Measurements from ENCODE around the gene UBE2G2. TPM values are rescaled to one million over a fixed set of nuclear protein-coding genes. Genes with fewer than 3 reads are reported as not detected.

Gene UBE2G2
- total and polyA plus RNA-seq, 2 experiments from 2014 or later, result 39.1 to 64.4 TPM

GRCh38 chr21:44750675-44751025 is 51.0 kb downstream of the UBE2G2 start:
- WGBS, 2 experiments (ENCODE audit: low coverage in 1 of 2, low lambda C conversion rate in 2 of 2, missing lambda C conversion rate in 2 of 2), result 49 to 54% methylated on average over 8 to 12 of the region's 12 CpGs
- no peaks in the 10 kb centered on the region for H4K20me1 ChIP-seq (ENCODE audit: insufficient read depth)

GRCh38 chr21:44749759-44750674 is 51.6 kb downstream of the UBE2G2 start:
- in situ Hi-C loops (cut with MboI), result no loop called here
- no peak for DNase-seq
- TF ChIP-seq EZH2phosphoT487 (IDR thresholded peaks at IDR 0.05; ENCODE audit: insufficient read depth, low read depth) (no peak), EZH2 (IDR thresholded peaks at IDR 0.05; ENCODE audit: insufficient read depth, poor library complexity, severe bottlenecking) (no peak)
- Histone ChIP-seq H3K27me3 (replicated peaks; ENCODE audit: insufficient read depth) (peaks cover 26% of the 10 kb centered on the region; the same call in 1 of the 2 replicates), H3K4me3 (no peak overlapping the region), H3K27ac (no peak overlapping the region), H4K20me1 (ENCODE audit: insufficient read depth) (no peaks in the 10 kb centered on the region), H3K4me1 (ENCODE audit: insufficient read depth) (no peaks in the 10 kb centered on the region), H3K36me3 (ENCODE audit: low read depth) (no peaks in the 10 kb centered on the region), H3K9me2 (ENCODE audit: insufficient read depth) (no peaks in the 10 kb centered on the region), H3F3A (ENCODE audit: insufficient read depth) (no peaks in the 10 kb centered on the region), H3K9ac (no peak overlapping the region), H3K9me3 (ENCODE audit: low read depth) (no peaks in the 10 kb centered on the region), H2AFZ (no peak overlapping the region), H3K4me2 (ENCODE audit: unreplicated experiment) (no peak overlapping the region), H3K79me2 (ENCODE audit: insufficient read depth) (no peaks in the 10 kb centered on the region)
- WGBS, 2 experiments (ENCODE audit: low coverage in 1 of 2, low lambda C conversion rate in 2 of 2, missing lambda C conversion rate in 2 of 2), result 80 to 81% methylated on average over 20 to 45 of the region's 47 CpGs

More at GRCh38 chr21:44750675-44751025, 51.0 kb downstream of the UBE2G2 start:
- no peaks in the 10 kb centered on the region for H3K4me1 ChIP-seq (ENCODE audit: insufficient read depth)
- no peaks in the 10 kb centered on the region for H3K9me2 ChIP-seq (ENCODE audit: insufficient read depth)
- no peak for DNase-seq
- H3K4me2 ChIP-seq (ENCODE audit: unreplicated experiment), result no peak overlapping the region
- H3F3A ChIP-seq (ENCODE audit: insufficient read depth), result no peaks in the 10 kb centered on the region
- no peak for TF ChIP-seq EZH2 (IDR thresholded peaks at IDR 0.05; ENCODE audit: insufficient read depth, poor library complexity, severe bottlenecking)
- TF ChIP-seq EZH2phosphoT487 (IDR thresholded peaks at IDR 0.05; ENCODE audit: insufficient read depth, low read depth), result no peak
- peaks cover 24% of the 10 kb centered on the region; the same call in 1 of the 2 replicates for H3K27me3 ChIP-seq (replicated peaks; ENCODE audit: insufficient read depth)
- H3K9ac ChIP-seq, result no peak overlapping the region
- in situ Hi-C loops (cut with MboI), result no loop called here
- H3K36me3 ChIP-seq (ENCODE audit: low read depth), result no peaks in the 10 kb centered on the region
- H3K79me2 ChIP-seq (ENCODE audit: insufficient read depth), result no peaks in the 10 kb centered on the region
- H2AFZ ChIP-seq, result no peak overlapping the region
- H3K9me3 ChIP-seq (ENCODE audit: low read depth), result no peaks in the 10 kb centered on the region
- no peak overlapping the region for H3K27ac ChIP-seq
- no peak overlapping the region for H3K4me3 ChIP-seq

- Histone ChIP-seq H3K27me3 (replicated peaks; ENCODE audit: insufficient read depth) (peaks cover 26% of the 10 kb centered on the region; the same call in 1 of the 2 replicates), H3K4me2 (ENCODE audit: unreplicated experiment) (no peak overlapping the region), H3K9me3 (ENCODE audit: low read depth) (no peaks in the 10 kb centered on the region), H3K36me3 (ENCODE audit: low read depth) (no peaks in the 10 kb centered on the region), H3K4me1 (ENCODE audit: insufficient read depth) (no peaks in the 10 kb centered on the region), H3F3A (ENCODE audit: insufficient read depth) (no peaks in the 10 kb centered on the region), H3K27ac (no peak overlapping the region), H4K20me1 (ENCODE audit: insufficient read depth) (no peaks in the 10 kb centered on the region), H3K9ac (no peak overlapping the region), H3K4me3 (no peak overlapping the region), H2AFZ (no peak overlapping the region), H3K79me2 (ENCODE audit: insufficient read depth) (no peaks in the 10 kb centered on the region), H3K9me2 (ENCODE audit: insufficient read depth) (no peaks in the 10 kb centered on the region)
- DNase-seq, result no peak
- TF ChIP-seq EZH2phosphoT487 (IDR thresholded peaks at IDR 0.05; ENCODE audit: insufficient read depth, low read depth), result no peak
- in situ Hi-C loops (cut with MboI), result no loop called here
- 47 to 56% methylated on average over 25 to 26 of the region's 26 CpGs for WGBS, 2 experiments (ENCODE audit: low coverage in 1 of 2, low lambda C conversion rate in 2 of 2, missing lambda C conversion rate in 2 of 2)
These were observed 52.4 kb downstream of the UBE2G2 start for GRCh38 chr21:44749116-44749758.

GRCh38 chr21:44748621-44749020 is 53.0 kb downstream of the UBE2G2 start:
- Histone ChIP-seq H3K27ac (no peak overlapping the region), H3K9me2 (ENCODE audit: insufficient read depth) (no peaks in the 10 kb centered on the region), H2AFZ (no peak overlapping the region), H3K9ac (no peak overlapping the region), H3K36me3 (ENCODE audit: low read depth) (no peaks in the 10 kb centered on the region), H3K4me1 (ENCODE audit: insufficient read depth) (no peaks in the 10 kb centered on the region), H3K9me3 (ENCODE audit: low read depth) (no peaks in the 10 kb centered on the region), H4K20me1 (ENCODE audit: insufficient read depth) (no peaks in the 10 kb centered on the region), H3F3A (ENCODE audit: insufficient read depth) (no peaks in the 10 kb centered on the region), H3K27me3 (replicated peaks; ENCODE audit: insufficient read depth) (peaks cover 22% of the 10 kb centered on the region; the same call in 1 of the 2 replicates), H3K79me2 (ENCODE audit: insufficient read depth) (no peaks in the 10 kb centered on the region), H3K4me2 (ENCODE audit: unreplicated experiment) (no peak overlapping the region), H3K4me3 (no peak overlapping the region)
- DNase-seq, result no peak
- 57 to 60% methylated on average over 16 of the region's 16 CpGs for whole genome bisulfite sequencing, 2 experiments (ENCODE audit: low coverage in 1 of 2, low lambda C conversion rate in 2 of 2, missing lambda C conversion rate in 2 of 2)
- TF ChIP-seq EZH2 (IDR thresholded peaks at IDR 0.05; ENCODE audit: insufficient read depth, poor library complexity, severe bottlenecking) (no peak), EZH2phosphoT487 (IDR thresholded peaks at IDR 0.05; ENCODE audit: insufficient read depth, low read depth) (no peak)
- in situ Hi-C loops (cut with MboI), result no loop called here
